SU-DHL-6 (cell line): ENCODE measurements around the gene DRC7.
"Not testable (repeated sequence)": the region's sequence is repeated elsewhere in the genome, so short reads cannot be mapped to it uniquely, and the experiment has no call there.

Experiments used
- H2AFZ ChIP-seq: fragments of 200-600 bp; sonication (generic); 2 replicates; pipeline ENCODE4 v1.6.1; 2014; ENCODE audit warnings: low read depth, mild to moderate bottlenecking, moderate library complexity, mixed read lengths, antibody characterized with exemption, low read length; ENCODE audit not compliant: severe bottlenecking
- H3F3A ChIP-seq: fragments of 200-600 bp; shearing (Covaris generic); 2 replicates; pipeline ENCODE4 v1.6.0; 2016; ENCODE audit warnings: antibody characterized with exemption, mild to moderate bottlenecking; ENCODE audit not compliant: insufficient read depth
- H3K27ac ChIP-seq: fragments of 200-600 bp; sonication (generic); 2 replicates; pipeline ENCODE4 v1.5.1; 2016; ENCODE audit warnings: low read depth, mild to moderate bottlenecking, low read length, moderate library complexity, mixed read lengths
- H3K27me3 ChIP-seq: fragments of 200-600 bp; sonication (generic), shearing (Covaris generic); 2 replicates; pipeline ENCODE4 v1.6.0; 2014; ENCODE audit warnings: mild to moderate bottlenecking, low read length
- H3K36me3 ChIP-seq: fragments of 200-600 bp; sonication (generic); 2 replicates; pipeline ENCODE4 v1.6.1; 2014; ENCODE audit warnings: mild to moderate bottlenecking, low read length, mixed read lengths
- H3K4me2 ChIP-seq: fragments of 300-600, 200-600 bp; shearing (Covaris generic), sonication (generic); 2 replicates; pipeline ENCODE4 v1.6.0; 2014; ENCODE audit warnings: low read length, low read depth, mild to moderate bottlenecking; ENCODE audit not compliant: poor library complexity, severe bottlenecking
- H3K4me3 ChIP-seq: fragments of 200-600 bp; sonication (generic); 2 replicates; pipeline ENCODE4 v1.5.1; 2014; ENCODE audit warnings: antibody characterized with exemption, low read length, mild to moderate bottlenecking, mixed read lengths; ENCODE audit not compliant: insufficient read depth, poor library complexity, severe bottlenecking
- H3K79me2 ChIP-seq: fragments of 200-600 bp; sonication (generic); 2 replicates; pipeline ENCODE4 v1.6.1; 2014; ENCODE audit warnings: mild to moderate bottlenecking, low read length, moderate library complexity; ENCODE audit not compliant: insufficient read depth
- H3K9ac ChIP-seq: fragments of 200-600 bp; sonication (generic); 2 replicates; pipeline ENCODE4 v1.7.0; 2014; ENCODE audit warnings: mild to moderate bottlenecking, low read length
- H3K9me2 ChIP-seq: fragments of 200-600 bp; sonication (generic); replicated peaks from 2 replicates; pipeline ENCODE4 v1.6.1; 2014; ENCODE audit warnings: low read length; ENCODE audit not compliant: insufficient read depth
- H3K9me3 ChIP-seq: fragments of 200-600 bp; sonication (generic); 2 replicates; pipeline ENCODE4 v1.6.1; 2014; ENCODE audit warnings: low read length, mixed read lengths; ENCODE audit not compliant: insufficient read depth
- H4K20me1 ChIP-seq: fragments of 200-600 bp; sonication (generic); 2 replicates; pipeline ENCODE4 v1.6.1; 2014; ENCODE audit warnings: low read depth, mild to moderate bottlenecking, antibody characterized with exemption, low read length, moderate library complexity, mixed read lengths
- CTCF ChIP-seq: fragments of 200-600 bp; sonication (generic); IDR thresholded peaks from one replicate; pipeline ENCODE4 v1.5.1; 2017; ENCODE audit warnings: antibody characterized with exemption, mild to moderate bottlenecking, low read length, moderate library complexity; ENCODE audit not compliant: insufficient read depth, poor library complexity, severe bottlenecking
- EZH2phosphoT487 ChIP-seq: fragments of 200-600 bp; sonication (generic), shearing (Covaris generic); conservative IDR thresholded peaks from 2 replicates; pipeline ENCODE4 v1.6.1; 2018; ENCODE audit warnings: mild to moderate bottlenecking, antibody characterized with exemption, low read length, moderate library complexity, mixed read lengths

The DRC7 gene

GRCh38 chr16:57728336-57729181 is 34.0 kb downstream of the DRC7 start:
- peaks cover 8% of the 10 kb centered on the region; the same call in 1 of the 2 replicates for H3K9me3 ChIP-seq
- H3K4me2 ChIP-seq, result no peak overlapping the region
- no peak overlapping the region for H2AFZ ChIP-seq
- no peaks in the 10 kb centered on the region for H3K79me2 ChIP-seq
- H3F3A ChIP-seq, result no peaks in the 10 kb centered on the region
- no peaks in the 10 kb centered on the region for H3K27me3 ChIP-seq
- TF ChIP-seq CTCF (no peak), EZH2phosphoT487 (no peak)
- H3K27ac ChIP-seq, result no peak overlapping the region
- H4K20me1 ChIP-seq, result no peaks in the 10 kb centered on the region
- no peaks in the 10 kb centered on the region for H3K9me2 ChIP-seq
- no peak overlapping the region for H3K4me3 ChIP-seq
- H3K36me3 ChIP-seq, result no peaks in the 10 kb centered on the region
- H3K9ac ChIP-seq, result no peak overlapping the region

- H2AFZ ChIP-seq, result no peak overlapping the region
- no peak overlapping the region for H3K4me2 ChIP-seq
- no peaks in the 10 kb centered on the region for H3K79me2 ChIP-seq
Observed at GRCh38 chr16:57729182-57729484, 34.5 kb downstream of the DRC7 start.

GRCh38 chr16:57729852-57730251 is 35.2 kb downstream of the DRC7 start:
- not testable (repeated sequence) for H3K4me3 ChIP-seq, H3K9ac ChIP-seq, H3K9me3 ChIP-seq, H3F3A ChIP-seq, H3K4me2 ChIP-seq, H2AFZ ChIP-seq, H3K36me3 ChIP-seq, H3K79me2 ChIP-seq, H4K20me1 ChIP-seq, H3K27me3 ChIP-seq, H3K27ac ChIP-seq, H3K9me2 ChIP-seq

More at GRCh38 chr16:57729182-57729484, 34.5 kb downstream of the DRC7 start:
- H3K27me3 ChIP-seq, result no peaks in the 10 kb centered on the region
- no peak overlapping the region for H3K9ac ChIP-seq
- TF ChIP-seq CTCF, result no peak
- no peak for TF ChIP-seq EZH2phosphoT487
- no peaks in the 10 kb centered on the region for H3K9me2 ChIP-seq
- H3K36me3 ChIP-seq, result no peaks in the 10 kb centered on the region
- no peak overlapping the region for H3K4me3 ChIP-seq
- H3F3A ChIP-seq, result no peaks in the 10 kb centered on the region
- no peaks in the 10 kb centered on the region for H4K20me1 ChIP-seq
- peaks cover 8% of the 10 kb centered on the region; the same call in 1 of the 2 replicates for H3K9me3 ChIP-seq
- no peak overlapping the region for H3K27ac ChIP-seq
